Activated CD4-positive, alpha-beta T cell treated with anti-CD3 and anti-CD28 coated beads, Interleukin-2, amount 50 U/mL, for 48 hours (primary cell): ENCODE data around the gene AJM1.
"Not testable (repeated sequence)": the region's sequence is repeated elsewhere in the genome, so short reads cannot be mapped to it uniquely, and the experiment has no call there.

Source experiments
- DNase-seq, 2 experiments: peaks; one replicate each; pipeline ENCODE4 v3.0.0-alpha.2; 2020

The AJM1 gene

GRCh38 chr9:136882109-136882946 lies 40.0 kb downstream of the AJM1 start:
- DNase-seq: peak; percentile 93 to 95

GRCh38 chr9:136882947-136883283 lies 40.6 kb downstream of the AJM1 start:
- DNase-seq: not testable (repeated sequence)

DNA sequence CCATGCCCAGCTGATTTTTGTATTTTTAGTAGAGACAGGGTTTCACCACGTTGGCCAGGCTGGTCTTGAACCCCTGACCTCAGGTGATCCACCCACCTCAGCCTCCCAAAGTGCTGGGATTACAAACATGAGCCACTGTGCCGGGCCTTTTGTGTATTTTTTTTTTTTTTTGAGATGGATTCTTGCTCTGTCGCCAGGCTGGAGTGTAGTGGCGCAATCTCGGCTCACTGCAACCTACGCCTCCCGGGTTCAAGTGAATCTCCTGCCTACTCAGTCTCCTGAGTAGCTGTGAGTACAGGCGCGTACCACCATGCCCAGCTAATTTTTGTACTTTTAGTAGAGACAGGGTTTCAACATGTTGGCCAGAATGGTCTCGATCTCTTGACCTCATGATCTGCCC lies 41.4 kb downstream of the AJM1 start:
- DNase-seq: not testable (repeated sequence)

DNA sequence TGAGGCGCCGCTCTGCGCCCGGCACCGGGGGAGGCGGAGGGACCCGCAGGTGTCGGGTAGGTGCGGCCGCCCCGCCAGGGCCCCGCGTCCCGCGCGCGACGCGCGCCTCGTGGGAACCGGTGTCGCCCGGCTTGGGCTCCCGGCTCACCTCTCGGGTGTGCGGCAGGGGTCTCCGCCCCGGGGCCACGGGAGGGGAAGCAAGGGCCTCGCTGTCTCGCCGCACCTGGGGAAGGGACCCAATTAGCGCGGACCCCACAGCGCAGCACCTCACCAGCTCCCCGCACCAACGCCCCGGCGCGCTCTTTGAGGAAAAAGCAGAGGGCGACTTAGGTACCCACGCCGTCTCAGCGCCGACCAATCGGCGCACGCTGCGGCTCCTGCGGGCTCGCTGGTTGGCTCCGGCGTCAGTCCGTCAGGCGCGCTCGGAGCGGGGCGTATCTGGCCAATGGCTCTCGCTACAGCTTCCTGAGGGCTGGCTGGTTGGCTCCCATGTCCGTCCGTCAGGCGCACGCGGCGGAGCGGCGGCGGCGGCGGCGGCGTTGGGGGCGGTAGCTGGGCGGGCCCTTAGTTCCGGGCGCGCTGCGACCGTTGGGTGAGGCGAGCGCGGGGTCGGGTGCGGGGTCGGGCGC lies 43.8 kb downstream of the AJM1 start, which contains the start of gene TRAF2:
TRAF2 (plus strand) TSS at position 567 of the 629 bp plus-strand sequence. CDS start 12,225 bp downstream, outside the sequence.
- peak; percentile 97 to 98 for DNase-seq

DNA sequence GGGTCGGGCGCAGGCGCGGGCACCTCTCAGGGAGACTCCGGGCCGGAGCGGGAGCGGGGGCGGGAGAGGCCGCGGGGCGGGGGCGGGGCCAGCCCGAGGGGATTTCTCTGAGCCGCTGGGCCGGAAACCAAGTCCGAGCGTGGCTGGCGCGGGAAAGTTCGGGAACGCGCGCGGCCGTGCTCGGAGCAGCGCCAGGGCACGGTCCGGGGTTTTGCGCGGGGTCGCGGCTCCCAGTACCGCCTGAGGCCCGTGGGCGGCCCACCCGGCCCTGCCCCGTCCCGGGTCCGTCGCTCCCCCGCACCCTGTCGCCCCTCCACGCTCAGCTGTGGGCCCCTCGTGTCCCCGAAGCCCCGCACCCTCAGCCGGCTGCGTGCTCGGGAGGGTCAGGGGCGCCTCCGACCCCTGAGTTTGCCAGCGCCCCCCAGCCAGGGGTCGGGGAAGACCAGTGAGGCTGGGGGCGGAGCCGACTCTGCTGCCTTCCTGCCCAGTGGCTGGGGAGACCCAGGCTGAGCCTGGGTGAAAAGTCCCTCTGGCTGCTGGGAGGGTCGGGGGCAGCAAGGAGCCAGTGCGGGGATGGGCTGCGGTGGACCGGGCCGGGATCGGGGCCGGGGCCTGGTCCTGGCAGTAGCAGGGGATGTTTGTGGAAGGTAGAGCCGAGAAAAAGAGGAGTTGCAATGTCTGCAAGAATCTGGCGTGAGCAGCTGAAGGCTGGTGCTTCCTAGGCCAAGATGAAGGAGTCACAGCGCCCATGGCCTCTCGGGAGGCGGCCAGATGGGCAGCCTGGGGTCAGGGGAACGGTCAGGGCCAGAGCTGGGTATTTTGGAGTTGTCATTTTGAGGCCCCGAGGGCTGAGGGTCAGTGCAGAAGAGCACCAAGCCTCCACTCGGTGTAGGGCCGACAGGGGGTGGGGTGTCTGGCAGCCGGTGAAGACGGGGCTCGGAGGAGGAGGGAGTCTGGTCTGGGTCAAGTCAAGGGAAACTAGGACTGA lies 44.6 kb downstream of the AJM1 start:
- peak; percentile 49 to 55 for DNase-seq

DNA sequence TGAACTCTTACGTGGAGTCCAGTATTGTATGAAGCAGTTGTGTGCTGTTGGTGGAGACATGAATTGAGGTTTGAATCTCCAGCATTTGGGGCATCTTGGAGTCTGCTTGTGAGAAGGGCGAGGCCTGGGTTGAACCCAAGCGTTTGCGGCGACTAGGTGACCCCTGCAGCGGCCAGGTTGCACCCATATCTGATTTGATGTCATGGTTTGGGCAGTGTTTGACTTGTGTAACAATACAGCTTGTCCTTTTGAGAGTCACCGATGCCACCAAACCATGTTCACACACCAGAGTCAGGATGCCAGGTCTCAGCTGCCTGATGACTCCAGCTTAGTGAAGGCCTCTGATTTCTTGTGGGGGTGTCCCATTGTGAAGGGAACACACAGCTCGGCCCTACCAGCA lies 46.2 kb downstream of the AJM1 start:
- no peak for DNase-seq

- no peak for DNase-seq
Observed at GRCh38 chr9:136889858-136890257, 47.6 kb downstream of the AJM1 start.

DNA sequence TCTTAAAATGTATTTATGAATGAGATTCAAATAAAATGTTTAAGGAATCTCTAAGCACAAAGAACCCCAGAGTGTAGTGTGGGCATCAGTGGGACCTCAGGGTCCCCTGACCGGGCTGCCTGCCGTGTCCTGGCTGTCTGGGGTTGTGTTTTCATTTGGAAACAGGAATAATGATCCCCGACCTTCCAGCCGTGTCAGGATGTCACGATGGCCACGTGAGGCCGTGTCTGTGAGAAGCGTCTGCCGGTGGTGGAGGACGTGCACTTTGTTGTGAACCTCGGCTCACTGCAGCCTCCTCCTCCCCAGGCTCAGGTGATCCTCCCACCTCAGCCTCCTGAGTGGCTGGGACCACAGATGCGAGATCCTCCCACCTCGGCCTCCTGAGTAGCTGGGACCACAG lies 48.4 kb downstream of the AJM1 start:
- no peak for DNase-seq
